Prostate gland (tissue), 2 donors: ENCODE results near the gene MAP3K8. TPM values are rescaled to one million over a fixed set of nuclear protein-coding genes. Genes with fewer than 3 reads are reported as not detected.

Source experiments
- DNase-seq: peaks from one replicate; pipeline ENCODE4 v3.0.0-alpha.2; 2019; ENCODE audit warnings: low spot score
- H3K27ac ChIP-seq, 2 donors: fragments of 200-600 bp; sonication (generic); 2 replicates each; pipeline ENCODE4 v1.5.1; 2017 to 2019
- H3K27me3 ChIP-seq: fragments of 200-600 bp; sonication (generic); replicated peaks from 2 replicates; pipeline ENCODE4 v1.5.1; 2019; ENCODE audit not compliant: insufficient read depth
- H3K36me3 ChIP-seq, 2 donors: fragments of 200-600 bp; sonication (generic); 1 replicate in 1 of 2; 2 replicates in 1 of 2; pipeline versions ENCODE4 v1.5.1 to v1.8.1; 2017 to 2019
- H3K4me1 ChIP-seq: fragments of 200-600 bp; sonication (generic); replicated peaks from 2 replicates; pipeline ENCODE4 v1.5.1; 2019
- H3K4me3 ChIP-seq, 2 donors: fragments of 200-600 bp; sonication (generic); 2 replicates each; pipeline ENCODE4 v1.5.1; 2017 to 2019
- H3K9me3 ChIP-seq: fragments of 200-600 bp; sonication (generic); 2 replicates; pipeline ENCODE4 v1.5.1; 2017
- POLR2A ChIP-seq: fragments of 450-650 bp; IDR thresholded peaks from one replicate; pipeline ENCODE4 v1.6.1; 2016; ENCODE audit warnings: antibody characterized with exemption, mild to moderate bottlenecking
- POLR2AphosphoS5 ChIP-seq: sonication (generic); formaldehyde crosslinking; IDR thresholded peaks from one replicate; pipeline ENCODE4 v1.6.1; 2017; ENCODE audit warnings: antibody characterized with exemption
- WGBS: methylation state at CpG from one replicate; pipeline ENCODE4 v1.1.5; 2018; 5-methylcytosine and 5-hydroxymethylcytosine counted together
- intact Hi-C: fragments of 100-400 bp; cut with DNase I; formaldehyde crosslinking; loops from one replicate; pipeline ENCODE4 v1.14.2; 2022
- total RNA-seq, 2 donors: library from RNA; depleted of rRNA; stranded (reverse); fragments of >200 nt; gene quantifications; one replicate each; pipeline ENCODE4 v1.1.0, GENCODE V29; 2016
- TF ChIP-seq, protein P1 (sequence below), 4 experiments: fragments of 200-600 bp in 2 of 4; fragments of 450-650 bp in 2 of 4; sonication (generic) in 2 of 4; IDR thresholded peaks; 1 replicate in 3 of 4; 2 replicates in 1 of 4; pipeline ENCODE4 v1.5.1; 2016 to 2019; ENCODE audit warnings: antibody characterized with exemption in 4 of 4, mild to moderate bottlenecking in 2 of 4, moderate library complexity in 2 of 4

MAP3K8 gene
- total RNA-seq, 2 donors from 2014 or later = 4.7 to 12.2 TPM

DNA sequence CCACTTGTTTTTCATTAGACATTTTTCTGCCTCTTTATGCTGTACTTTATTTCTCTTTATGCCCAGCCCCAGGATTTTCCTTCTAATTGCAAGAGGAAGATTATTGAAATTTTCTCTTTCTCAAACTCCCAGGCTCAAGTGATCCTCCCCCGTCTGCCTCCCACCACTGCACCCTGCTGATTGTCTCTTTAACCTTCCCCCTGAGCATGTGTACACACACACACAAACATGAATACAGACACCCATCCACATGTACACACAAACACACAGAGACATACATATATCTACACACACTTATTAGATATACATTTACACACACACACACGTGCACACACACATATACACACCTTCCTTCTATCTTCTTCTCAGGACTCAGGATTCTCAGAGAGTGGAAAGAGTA is 37.3 kb upstream of the MAP3K8 start:
- no peaks in the 10 kb centered on the region for H3K9me3 ChIP-seq
- TF ChIP-seq, protein P1, sequence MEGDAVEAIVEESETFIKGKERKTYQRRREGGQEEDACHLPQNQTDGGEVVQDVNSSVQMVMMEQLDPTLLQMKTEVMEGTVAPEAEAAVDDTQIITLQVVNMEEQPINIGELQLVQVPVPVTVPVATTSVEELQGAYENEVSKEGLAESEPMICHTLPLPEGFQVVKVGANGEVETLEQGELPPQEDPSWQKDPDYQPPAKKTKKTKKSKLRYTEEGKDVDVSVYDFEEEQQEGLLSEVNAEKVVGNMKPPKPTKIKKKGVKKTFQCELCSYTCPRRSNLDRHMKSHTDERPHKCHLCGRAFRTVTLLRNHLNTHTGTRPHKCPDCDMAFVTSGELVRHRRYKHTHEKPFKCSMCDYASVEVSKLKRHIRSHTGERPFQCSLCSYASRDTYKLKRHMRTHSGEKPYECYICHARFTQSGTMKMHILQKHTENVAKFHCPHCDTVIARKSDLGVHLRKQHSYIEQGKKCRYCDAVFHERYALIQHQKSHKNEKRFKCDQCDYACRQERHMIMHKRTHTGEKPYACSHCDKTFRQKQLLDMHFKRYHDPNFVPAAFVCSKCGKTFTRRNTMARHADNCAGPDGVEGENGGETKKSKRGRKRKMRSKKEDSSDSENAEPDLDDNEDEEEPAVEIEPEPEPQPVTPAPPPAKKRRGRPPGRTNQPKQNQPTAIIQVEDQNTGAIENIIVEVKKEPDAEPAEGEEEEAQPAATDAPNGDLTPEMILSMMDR (IDR thresholded peaks at IDR 0.05) = no peak
- no peak for TF ChIP-seq POLR2AphosphoS5
- no peak for TF ChIP-seq POLR2A
- 72% methylated on average over 2 of the region's 2 CpGs for WGBS
- no peaks in the 10 kb centered on the region for H3K4me1 ChIP-seq
- no peak for DNase-seq
- H3K4me3 ChIP-seq = no peak overlapping the region
- H3K27me3 ChIP-seq = no peaks in the 10 kb centered on the region
- intact Hi-C loops = no loop called here
- no peaks in the 10 kb centered on the region for H3K36me3 ChIP-seq
- H3K27ac ChIP-seq = no peak overlapping the region

DNA sequence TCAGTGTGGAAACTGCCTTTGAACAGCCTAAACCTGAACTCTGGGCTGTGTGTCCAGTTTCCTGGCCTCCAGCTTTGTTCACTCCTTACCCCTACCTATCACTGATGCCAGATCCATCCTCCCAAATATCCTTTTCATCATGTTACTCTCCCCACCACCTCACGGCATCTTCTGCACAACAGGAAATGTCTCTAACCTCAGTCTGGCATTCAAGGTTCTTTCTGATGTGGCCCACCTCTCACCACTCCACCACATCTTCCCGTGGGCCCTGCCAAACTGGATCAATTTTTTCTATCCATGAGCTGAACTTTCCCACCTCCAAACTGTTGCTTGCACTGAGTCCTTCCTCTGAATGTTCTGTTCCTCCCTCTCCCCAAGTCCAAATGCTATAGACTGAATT is 35.8 kb upstream of the MAP3K8 start:
- TF ChIP-seq POLR2AphosphoS5 = no peak
- TF ChIP-seq POLR2A = no peak
- TF ChIP-seq, protein P1 (IDR thresholded peaks at IDR 0.05) = no peak
- Histone ChIP-seq H3K4me1 (no peaks in the 10 kb centered on the region), H3K4me3 (no peak overlapping the region), H3K9me3 (no peaks in the 10 kb centered on the region), H3K27ac (no peak overlapping the region), H3K36me3 (no peaks in the 10 kb centered on the region), H3K27me3 (no peaks in the 10 kb centered on the region)
- intact Hi-C loops = no loop called here
- 81% methylated on average over 2 of the region's 2 CpGs for WGBS
- DNase-seq = no peak

DNA sequence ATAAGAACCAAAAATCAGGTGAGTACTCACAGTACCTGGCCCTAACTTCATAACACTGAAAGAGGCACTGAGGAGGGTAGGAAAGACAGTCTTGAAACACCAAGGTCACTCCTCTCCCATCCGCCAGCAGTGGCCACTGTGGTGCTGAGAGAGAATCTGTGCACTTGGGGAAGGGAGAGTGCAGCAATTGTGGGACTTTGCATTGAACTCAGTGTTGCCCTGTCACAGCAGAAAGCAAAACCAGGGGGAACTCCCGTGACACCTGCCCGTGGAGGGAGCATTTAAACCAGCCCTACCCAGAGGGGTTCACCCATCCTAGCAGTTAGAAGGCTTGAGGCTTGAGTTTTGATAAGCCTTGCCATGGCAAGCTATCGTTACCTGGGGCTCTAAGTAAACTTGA is 35.2 kb upstream of the MAP3K8 start:
- Histone ChIP-seq H3K9me3 (no peaks in the 10 kb centered on the region), H3K27ac (no peak overlapping the region), H3K36me3 (no peaks in the 10 kb centered on the region), H3K4me1 (no peaks in the 10 kb centered on the region), H3K27me3 (no peaks in the 10 kb centered on the region), H3K4me3 (no peak overlapping the region)
- intact Hi-C loops = no loop called here
- no peak for TF ChIP-seq POLR2A
- TF ChIP-seq POLR2AphosphoS5 = no peak
- TF ChIP-seq, protein P1 (IDR thresholded peaks at IDR 0.05) = no peak
- 60% methylated on average over 4 of the region's 4 CpGs for WGBS
- DNase-seq = no peak

DNA sequence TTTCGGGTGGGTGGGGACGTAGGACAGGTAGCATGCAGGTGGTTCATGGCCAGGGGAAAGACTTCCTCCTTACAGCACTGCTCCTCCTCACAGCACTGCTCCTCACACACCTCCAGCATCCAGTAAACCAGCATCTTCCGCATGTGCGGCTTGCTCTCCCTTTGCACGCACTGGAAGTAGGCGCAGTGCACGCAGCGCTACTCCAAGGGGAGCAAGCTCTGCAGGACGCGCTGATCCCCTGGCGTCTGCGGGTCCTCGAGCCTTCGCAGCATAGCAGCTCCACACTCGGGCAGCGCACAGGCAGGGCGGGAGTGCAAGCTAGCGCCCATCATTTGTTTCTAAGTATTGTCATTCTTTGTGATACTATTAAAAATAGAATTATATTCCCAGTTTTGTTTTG is 30.5 kb upstream of the MAP3K8 start:
- WGBS = 97% methylated on average over 18 of the region's 18 CpGs
- DNase-seq = no peak
- TF ChIP-seq, protein P1 (IDR thresholded peaks at IDR 0.05) = no peak
- no peak for TF ChIP-seq POLR2AphosphoS5
- no peak for TF ChIP-seq POLR2A
- no peaks in the 10 kb centered on the region for H3K27me3 ChIP-seq
- no peak overlapping the region for H3K27ac ChIP-seq
- no peaks in the 10 kb centered on the region for H3K9me3 ChIP-seq
- no peak overlapping the region for H3K4me3 ChIP-seq
- intact Hi-C loops = no loop called here
- no peaks in the 10 kb centered on the region for H3K36me3 ChIP-seq
- H3K4me1 ChIP-seq = no peaks in the 10 kb centered on the region

DNA sequence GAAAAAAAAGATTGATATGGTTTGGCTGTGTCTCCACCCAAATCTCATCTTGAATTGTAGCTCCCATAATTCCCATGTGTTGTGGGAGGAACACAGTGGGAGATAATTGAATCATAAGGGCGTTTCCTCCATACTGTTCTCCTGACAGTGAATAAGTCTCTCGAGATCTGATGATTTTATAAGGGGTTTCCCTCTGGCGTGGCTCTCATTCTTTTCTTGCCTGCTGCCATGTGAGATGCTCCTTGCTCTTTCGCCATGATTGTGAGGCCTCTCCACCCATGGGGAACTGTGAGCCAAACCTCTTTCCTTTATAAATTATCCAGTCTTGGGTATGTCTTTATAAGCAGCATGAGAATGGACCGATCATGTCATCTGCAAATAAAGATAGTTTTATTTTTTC is 29.4 kb upstream of the MAP3K8 start:
- WGBS = 88% methylated on average over 5 of the region's 5 CpGs
- H3K4me1 ChIP-seq = no peaks in the 10 kb centered on the region
- no peak for DNase-seq
- H3K27me3 ChIP-seq = no peaks in the 10 kb centered on the region
- no peak overlapping the region for H3K27ac ChIP-seq
- TF ChIP-seq POLR2A = no peak
- TF ChIP-seq POLR2AphosphoS5 = no peak
- TF ChIP-seq, protein P1 (IDR thresholded peaks at IDR 0.05) = no peak
- H3K9me3 ChIP-seq = no peaks in the 10 kb centered on the region
- intact Hi-C loops = no loop called here
- H3K4me3 ChIP-seq = no peak overlapping the region
- no peaks in the 10 kb centered on the region for H3K36me3 ChIP-seq
